DND-41 (cell line): ENCODE results near the gene RUFY2.

ENCODE experiments used
- EZH2 ChIP-seq: IDR thresholded peaks from 3 replicates; pipeline ENCODE4 v1.6.1; 2012; ENCODE audit warnings: borderline replicate concordance, low read depth, mild to moderate bottlenecking, moderate library complexity, low read length, inconsistent platforms; ENCODE audit not compliant: severe bottlenecking
- TF ChIP-seq, protein P1 (sequence below): IDR thresholded peaks from 2 replicates; pipeline ENCODE4 v1.5.1; 2012; ENCODE audit warnings: borderline replicate concordance, low read length, moderate library complexity, mild to moderate bottlenecking; ENCODE audit not compliant: poor library complexity, severe bottlenecking; ENCODE audit errors: extremely low read depth

DNA sequence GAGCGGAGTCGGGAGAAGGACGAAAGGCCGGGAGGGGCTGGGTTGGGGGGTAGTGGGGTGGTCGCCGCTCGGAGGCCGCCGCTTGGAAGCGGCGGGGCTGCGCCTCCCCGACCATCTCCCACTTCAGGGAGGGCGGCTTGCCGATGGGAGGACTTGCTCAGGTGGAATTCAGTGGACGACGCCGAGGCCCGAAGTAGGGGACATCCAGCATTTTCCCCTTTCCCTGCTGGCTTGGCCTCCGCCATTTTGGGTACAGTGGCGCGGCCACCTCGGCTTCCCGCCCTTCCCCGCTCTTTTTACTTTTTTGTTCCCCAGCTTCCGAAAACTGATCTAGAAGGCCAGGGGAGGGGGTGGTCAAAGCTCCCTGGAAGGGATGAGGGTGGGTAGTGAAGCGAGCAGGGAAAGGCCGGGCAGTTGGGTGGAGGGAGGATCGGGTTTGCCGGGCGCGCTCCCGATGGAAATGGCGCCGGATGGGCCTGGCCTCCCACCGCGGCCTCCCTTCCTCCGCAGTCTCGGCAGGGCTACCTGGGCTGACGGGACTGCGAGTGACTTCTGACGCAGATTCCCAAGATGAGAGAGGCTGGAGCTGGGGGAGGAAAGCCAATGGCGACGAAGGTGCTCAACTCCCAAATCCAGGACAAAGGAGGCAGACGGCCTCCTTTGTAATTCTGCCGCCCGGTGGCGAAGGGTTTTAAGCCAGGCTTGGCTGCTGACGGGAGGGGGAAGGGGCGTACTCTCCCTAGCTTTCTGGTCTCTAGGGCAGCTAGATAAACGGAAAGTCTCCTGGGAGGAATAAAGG, 74.6 kb downstream of the RUFY2 start, which contains the start of gene PBLD:
- no peak for TF ChIP-seq EZH2
- TF ChIP-seq, protein P1, sequence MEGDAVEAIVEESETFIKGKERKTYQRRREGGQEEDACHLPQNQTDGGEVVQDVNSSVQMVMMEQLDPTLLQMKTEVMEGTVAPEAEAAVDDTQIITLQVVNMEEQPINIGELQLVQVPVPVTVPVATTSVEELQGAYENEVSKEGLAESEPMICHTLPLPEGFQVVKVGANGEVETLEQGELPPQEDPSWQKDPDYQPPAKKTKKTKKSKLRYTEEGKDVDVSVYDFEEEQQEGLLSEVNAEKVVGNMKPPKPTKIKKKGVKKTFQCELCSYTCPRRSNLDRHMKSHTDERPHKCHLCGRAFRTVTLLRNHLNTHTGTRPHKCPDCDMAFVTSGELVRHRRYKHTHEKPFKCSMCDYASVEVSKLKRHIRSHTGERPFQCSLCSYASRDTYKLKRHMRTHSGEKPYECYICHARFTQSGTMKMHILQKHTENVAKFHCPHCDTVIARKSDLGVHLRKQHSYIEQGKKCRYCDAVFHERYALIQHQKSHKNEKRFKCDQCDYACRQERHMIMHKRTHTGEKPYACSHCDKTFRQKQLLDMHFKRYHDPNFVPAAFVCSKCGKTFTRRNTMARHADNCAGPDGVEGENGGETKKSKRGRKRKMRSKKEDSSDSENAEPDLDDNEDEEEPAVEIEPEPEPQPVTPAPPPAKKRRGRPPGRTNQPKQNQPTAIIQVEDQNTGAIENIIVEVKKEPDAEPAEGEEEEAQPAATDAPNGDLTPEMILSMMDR = peak; percentile 70
